GM12872 (cell line): ENCODE data around the gene CDK13.

Source experiments
- CTCF ChIP-seq: IDR thresholded peaks from 3 replicates; pipeline ENCODE4 v1.5.1; 2011; ENCODE audit warnings: low read depth, mild to moderate bottlenecking, low read length, moderate library complexity; ENCODE audit not compliant: insufficient read depth

The CDK13 gene

GRCh38 chr7:40093631-40094350 is 143.7 kb downstream of the CDK13 start:
- no peak for TF ChIP-seq CTCF

GRCh38 chr7:40095230-40095629 is 145.2 kb downstream of the CDK13 start:
- no peak for TF ChIP-seq CTCF

- TF ChIP-seq CTCF, result no peak
Measured at GRCh38 chr7:40095695-40096327, 145.8 kb downstream of the CDK13 start.

- no peak for TF ChIP-seq CTCF
Measured at GRCh38 chr7:40097728-40098127, 147.7 kb downstream of the CDK13 start.

- no peak for TF ChIP-seq CTCF
Measured at GRCh38 chr7:40098810-40099209, 148.8 kb downstream of the CDK13 start.

- no peak for TF ChIP-seq CTCF
Measured at GRCh38 chr7:40099837-40100236, 149.8 kb downstream of the CDK13 start.

GRCh38 chr7:40101201-40101600 is 151.1 kb downstream of the CDK13 start:
- no peak for TF ChIP-seq CTCF
